Prostate gland (tissue), 2 donors: Measurements from ENCODE around the gene NAPB. TPM values are rescaled to one million over a fixed set of nuclear protein-coding genes. Genes with fewer than 3 reads are reported as not detected.

Experiments used
- DNase-seq: peaks from one replicate; pipeline ENCODE4 v3.0.0-alpha.2; 2019; ENCODE audit warnings: low spot score
- H3K27ac ChIP-seq, 2 donors: fragments of 200-600 bp; sonication (generic); 2 replicates each; pipeline ENCODE4 v1.5.1; 2017 to 2019
- H3K27me3 ChIP-seq: fragments of 200-600 bp; sonication (generic); replicated peaks from 2 replicates; pipeline ENCODE4 v1.5.1; 2019; ENCODE audit not compliant: insufficient read depth
- H3K36me3 ChIP-seq, 2 donors: fragments of 200-600 bp; sonication (generic); 1 replicate in 1 of 2; 2 replicates in 1 of 2; pipeline versions ENCODE4 v1.5.1 to v1.8.1; 2017 to 2019
- H3K4me1 ChIP-seq: fragments of 200-600 bp; sonication (generic); replicated peaks from 2 replicates; pipeline ENCODE4 v1.5.1; 2019
- H3K4me3 ChIP-seq, 2 donors: fragments of 200-600 bp; sonication (generic); 2 replicates each; pipeline ENCODE4 v1.5.1; 2017 to 2019
- H3K9me3 ChIP-seq: fragments of 200-600 bp; sonication (generic); 2 replicates; pipeline ENCODE4 v1.5.1; 2017
- CTCF ChIP-seq, 4 experiments: fragments of 200-600 bp in 2 of 4; fragments of 450-650 bp in 2 of 4; sonication (generic) in 2 of 4; IDR thresholded peaks; 1 replicate in 3 of 4; 2 replicates in 1 of 4; pipeline ENCODE4 v1.5.1; 2016 to 2019; ENCODE audit warnings: antibody characterized with exemption in 4 of 4, mild to moderate bottlenecking in 2 of 4, moderate library complexity in 2 of 4
- POLR2A ChIP-seq: fragments of 450-650 bp; IDR thresholded peaks from one replicate; pipeline ENCODE4 v1.6.1; 2016; ENCODE audit warnings: antibody characterized with exemption, mild to moderate bottlenecking
- POLR2AphosphoS5 ChIP-seq: sonication (generic); formaldehyde crosslinking; IDR thresholded peaks from one replicate; pipeline ENCODE4 v1.6.1; 2017; ENCODE audit warnings: antibody characterized with exemption
- WGBS: methylation state at CpG from one replicate; pipeline ENCODE4 v1.1.5; 2018; 5-methylcytosine and 5-hydroxymethylcytosine counted together
- intact Hi-C: fragments of 100-400 bp; cut with DNase I; formaldehyde crosslinking; loops from one replicate; pipeline ENCODE4 v1.14.2; 2022
- total RNA-seq, 2 donors: library from RNA; depleted of rRNA; stranded (reverse); fragments of >200 nt; gene quantifications; one replicate each; pipeline ENCODE4 v1.1.0, GENCODE V29; 2016

The NAPB gene
- total RNA-seq, 2 donors from 2014 or later: 8.1 to 24.3 TPM

- Histone ChIP-seq H3K27ac (no peak overlapping the region), H3K27me3 (no peaks in the 10 kb centered on the region), H3K36me3 (no peaks in the 10 kb centered on the region), H3K4me3 (no peak overlapping the region), H3K4me1 (no peaks in the 10 kb centered on the region), H3K9me3 (no peaks in the 10 kb centered on the region)
- DNase-seq: no peak
- TF ChIP-seq POLR2AphosphoS5: no peak
- no peak for TF ChIP-seq CTCF (IDR thresholded peaks at IDR 0.05)
- no peak for TF ChIP-seq POLR2A
- WGBS: 96% methylated on average over 14 of the region's 14 CpGs
- intact Hi-C loops: loop anchor here (10.0 kb wide), 1 partner anchor 1626 kb away; the partner anchor contains the start of gene APMAP
Observed at GRCh38 chr20:23369072-23369823, 52.0 kb downstream of the NAPB start.

- Histone ChIP-seq H3K36me3 (no peaks in the 10 kb centered on the region), H3K4me1 (peaks cover under 1% of the 10 kb centered on the region), H3K27ac (no peak overlapping the region), H3K27me3 (no peaks in the 10 kb centered on the region), H3K4me3 (no peak overlapping the region), H3K9me3 (no peaks in the 10 kb centered on the region)
- TF ChIP-seq POLR2A (no peak), CTCF (IDR thresholded peaks at IDR 0.05) (no peak), POLR2AphosphoS5 (no peak)
- WGBS: 70% methylated on average over 2 of the region's 2 CpGs
- no peak for DNase-seq
- intact Hi-C loops: loop anchor here (10.0 kb wide), 1 partner anchor 1626 kb away; the partner anchor contains the start of gene APMAP
Observed at GRCh38 chr20:23368316-23369071, 52.8 kb downstream of the NAPB start.

GRCh38 chr20:23367770-23368169, 53.5 kb downstream of the NAPB start:
- Histone ChIP-seq H3K9me3 (no peaks in the 10 kb centered on the region), H3K27me3 (no peaks in the 10 kb centered on the region), H3K27ac (no peak overlapping the region), H3K36me3 (no peaks in the 10 kb centered on the region), H3K4me3 (no peak overlapping the region), H3K4me1 (peaks cover 8% of the 10 kb centered on the region)
- intact Hi-C loops: loop anchor here (10.0 kb wide), 1 partner anchor 1627 kb away; the partner anchor contains the start of gene APMAP
- TF ChIP-seq POLR2A: no peak
- TF ChIP-seq CTCF (IDR thresholded peaks at IDR 0.05): no peak
- TF ChIP-seq POLR2AphosphoS5: no peak
- no peak for DNase-seq

- H3K9me3 ChIP-seq: no peaks in the 10 kb centered on the region
- H3K36me3 ChIP-seq: no peaks in the 10 kb centered on the region
- no peak overlapping the region for H3K4me3 ChIP-seq
- intact Hi-C loops: loop anchor here (10.0 kb wide), 1 partner anchor 1628 kb away; the partner anchor contains the start of gene APMAP
- no peak overlapping the region for H3K27ac ChIP-seq
- peaks cover 8% of the 10 kb centered on the region for H3K4me1 ChIP-seq
- no peak for DNase-seq
- H3K27me3 ChIP-seq: no peaks in the 10 kb centered on the region
- TF ChIP-seq POLR2A: no peak
- WGBS: 60% methylated on average over 1 of the region's 1 CpG
Observed at GRCh38 chr20:23366384-23366783, 54.9 kb downstream of the NAPB start.

GRCh38 chr20:23365390-23366165, 55.7 kb downstream of the NAPB start:
- Histone ChIP-seq H3K27me3 (no peaks in the 10 kb centered on the region), H3K4me3 (no peak overlapping the region), H3K4me1 (peaks cover 8% of the 10 kb centered on the region), H3K36me3 (no peaks in the 10 kb centered on the region), H3K27ac (no peak overlapping the region), H3K9me3 (no peaks in the 10 kb centered on the region)
- TF ChIP-seq POLR2AphosphoS5 (no peak), CTCF (IDR thresholded peaks at IDR 0.05) (no peak), POLR2A (no peak)
- intact Hi-C loops: loop anchor here (10.0 kb wide), 1 partner anchor 1629 kb away; the partner anchor contains the start of gene APMAP
- WGBS: 94% methylated on average over 65 of the region's 65 CpGs
- DNase-seq: no peak
